ENCODE data around the gene DCUN1D2.

- TF ChIP-seq CTCF (IDR thresholded peaks at IDR 0.05) (no peak), POLR2A (IDR thresholded peaks at IDR 0.05) (no peak)
Measured at GRCh38 chr13:113417008-113417751, 73.3 kb downstream of the DCUN1D2 start.

All from ovary (tissue), 3 donors.